Measurements from ENCODE around the gene ACE.

ACE gene

GRCh38 chr17:63489291-63489690 is 12.4 kb downstream of the ACE start:
- H3K27ac ChIP-seq (ENCODE audit: low read depth, low read length) = no peak overlapping the region
- peaks cover 0 to 71% (median 57%) of the 10 kb centered on the region in 5 donors for H3K36me3 ChIP-seq (ENCODE audit: control insufficient read depth in 5 of 5, insufficient read depth in 5 of 5, low read length in 5 of 5)
- no peak overlapping the region for H3K9ac ChIP-seq (ENCODE audit: low read length in 5 of 5)
- H3K4me1 ChIP-seq (ENCODE audit: control insufficient read depth in 5 of 5, insufficient read depth in 5 of 5, low read length in 5 of 5) = no peaks in the 10 kb centered on the region
- H3K9me3 ChIP-seq (ENCODE audit: control insufficient read depth in 5 of 5, low read length in 5 of 5) = no peaks in the 10 kb centered on the region
- H3K27me3 ChIP-seq (ENCODE audit: control insufficient read depth in 5 of 5, insufficient read depth in 4 of 5, low read length in 5 of 5) = peaks cover 0 to 3% (median 0%) of the 10 kb centered on the region in 5 donors
- H3K4me3 ChIP-seq (ENCODE audit: low read depth in 1 of 5, low read length in 5 of 5) = no peak overlapping the region

DNA sequence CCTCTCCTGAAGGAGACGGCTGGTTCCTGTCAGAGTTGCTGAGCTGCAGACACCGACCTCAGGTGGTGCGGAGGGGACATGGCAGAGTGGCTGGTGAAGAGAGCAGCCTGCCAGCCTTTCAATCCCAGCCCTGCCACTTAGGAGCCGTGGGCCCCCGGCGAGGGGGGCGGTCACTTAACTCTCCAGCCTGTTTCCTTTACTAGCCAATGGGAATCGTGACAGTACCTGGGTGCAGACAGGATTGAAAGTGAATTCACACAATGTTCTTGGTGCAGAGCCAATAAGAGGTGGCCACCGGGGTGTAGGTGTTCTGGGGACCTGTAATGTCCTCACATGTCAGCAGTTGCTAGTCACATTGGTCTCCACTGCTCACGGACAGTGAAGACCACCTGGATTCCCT is 13.5 kb downstream of the ACE start:
- Histone ChIP-seq H3K36me3 (ENCODE audit: control insufficient read depth in 5 of 5, insufficient read depth in 5 of 5, low read length in 5 of 5) (peaks cover 0 to 71% (median 57%) of the 10 kb centered on the region in 5 donors), H3K4me1 (ENCODE audit: control insufficient read depth in 5 of 5, insufficient read depth in 5 of 5, low read length in 5 of 5) (no peaks in the 10 kb centered on the region), H3K27ac (ENCODE audit: low read depth, low read length) (no peak overlapping the region), H3K27me3 (ENCODE audit: control insufficient read depth in 5 of 5, insufficient read depth in 4 of 5, low read length in 5 of 5) (peaks cover 0 to 3% (median 0%) of the 10 kb centered on the region in 5 donors), H3K4me3 (ENCODE audit: low read depth in 1 of 5, low read length in 5 of 5) (no peak overlapping the region), H3K9me3 (ENCODE audit: control insufficient read depth in 5 of 5, low read length in 5 of 5) (no peaks in the 10 kb centered on the region), H3K9ac (ENCODE audit: low read length in 5 of 5) (no peak overlapping the region)

DNA sequence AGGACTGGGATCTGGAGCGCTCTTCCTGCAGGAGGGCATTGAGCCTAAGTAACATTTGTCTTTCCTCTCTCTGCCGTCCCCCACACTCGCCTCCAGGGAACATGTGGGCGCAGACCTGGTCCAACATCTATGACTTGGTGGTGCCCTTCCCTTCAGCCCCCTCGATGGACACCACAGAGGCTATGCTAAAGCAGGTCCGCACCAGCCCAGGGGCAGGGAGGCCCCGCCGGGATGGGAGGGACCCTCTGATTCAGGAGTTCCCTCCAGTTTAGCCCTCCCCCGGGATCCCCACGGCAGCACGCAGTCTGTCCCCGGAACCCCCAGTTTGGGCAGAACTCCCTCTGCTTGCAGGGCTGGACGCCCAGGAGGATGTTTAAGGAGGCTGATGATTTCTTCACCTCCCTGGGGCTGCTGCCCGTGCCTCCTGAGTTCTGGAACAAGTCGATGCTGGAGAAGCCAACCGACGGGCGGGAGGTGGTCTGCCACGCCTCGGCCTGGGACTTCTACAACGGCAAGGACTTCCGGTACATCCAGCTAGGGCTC is 14.1 kb downstream of the ACE start:
- Histone ChIP-seq H3K9me3 (ENCODE audit: control insufficient read depth in 5 of 5, low read length in 5 of 5) (no peaks in the 10 kb centered on the region), H3K9ac (ENCODE audit: low read length in 5 of 5) (no peak overlapping the region), H3K4me1 (ENCODE audit: control insufficient read depth in 5 of 5, insufficient read depth in 5 of 5, low read length in 5 of 5) (no peaks in the 10 kb centered on the region), H3K27me3 (ENCODE audit: control insufficient read depth in 5 of 5, insufficient read depth in 4 of 5, low read length in 5 of 5) (peaks cover 0 to 3% (median 0%) of the 10 kb centered on the region in 5 donors), H3K4me3 (ENCODE audit: low read depth in 1 of 5, low read length in 5 of 5) (no peak overlapping the region), H3K36me3 (ENCODE audit: control insufficient read depth in 5 of 5, insufficient read depth in 5 of 5, low read length in 5 of 5) (peaks cover 0 to 75% (median 58%) of the 10 kb centered on the region in 5 donors), H3K27ac (ENCODE audit: low read depth, low read length) (no peak overlapping the region)

- H3K4me1 ChIP-seq (ENCODE audit: control insufficient read depth in 5 of 5, insufficient read depth in 5 of 5, low read length in 5 of 5) = no peaks in the 10 kb centered on the region
- H3K4me3 ChIP-seq (ENCODE audit: low read depth in 1 of 5, low read length in 5 of 5) = no peak overlapping the region
- H3K36me3 ChIP-seq (ENCODE audit: control insufficient read depth in 5 of 5, insufficient read depth in 5 of 5, low read length in 5 of 5) = peaks cover 0 to 76% (median 57%) of the 10 kb centered on the region in 5 donors
- no peak overlapping the region for H3K27ac ChIP-seq (ENCODE audit: low read depth, low read length)
- H3K27me3 ChIP-seq (ENCODE audit: control insufficient read depth in 5 of 5, insufficient read depth in 4 of 5, low read length in 5 of 5) = peaks cover 0 to 3% (median 0%) of the 10 kb centered on the region in 5 donors
- no peaks in the 10 kb centered on the region for H3K9me3 ChIP-seq (ENCODE audit: control insufficient read depth in 5 of 5, low read length in 5 of 5)
- no peak overlapping the region for H3K9ac ChIP-seq (ENCODE audit: low read length in 5 of 5)
Observed at GRCh38 chr17:63491413-63491812, 14.6 kb downstream of the ACE start.

GRCh38 chr17:63491977-63492618 is 15.2 kb downstream of the ACE start:
- Histone ChIP-seq H3K4me3 (ENCODE audit: low read depth in 1 of 5, low read length in 5 of 5) (no peak overlapping the region), H3K4me1 (ENCODE audit: control insufficient read depth in 5 of 5, insufficient read depth in 5 of 5, low read length in 5 of 5) (no peaks in the 10 kb centered on the region), H3K9ac (ENCODE audit: low read length in 5 of 5) (no peak overlapping the region), H3K36me3 (ENCODE audit: control insufficient read depth in 5 of 5, insufficient read depth in 5 of 5, low read length in 5 of 5) (peaks cover 0 to 76% (median 55%) of the 10 kb centered on the region in 5 donors), H3K27ac (ENCODE audit: low read depth, low read length) (no peak overlapping the region), H3K27me3 (ENCODE audit: control insufficient read depth in 5 of 5, insufficient read depth in 4 of 5, low read length in 5 of 5) (peaks cover 0 to 3% (median 0%) of the 10 kb centered on the region in 5 donors), H3K9me3 (ENCODE audit: control insufficient read depth in 5 of 5, low read length in 5 of 5) (no peaks in the 10 kb centered on the region)

- Histone ChIP-seq H3K27ac (ENCODE audit: low read depth, low read length) (no peak overlapping the region), H3K27me3 (ENCODE audit: control insufficient read depth in 5 of 5, insufficient read depth in 4 of 5, low read length in 5 of 5) (peaks cover 0 to 3% (median 0%) of the 10 kb centered on the region in 5 donors), H3K9me3 (ENCODE audit: control insufficient read depth in 5 of 5, low read length in 5 of 5) (no peaks in the 10 kb centered on the region), H3K4me1 (ENCODE audit: control insufficient read depth in 5 of 5, insufficient read depth in 5 of 5, low read length in 5 of 5) (no peaks in the 10 kb centered on the region), H3K4me3 (ENCODE audit: low read depth in 1 of 5, low read length in 5 of 5) (no peak overlapping the region), H3K36me3 (ENCODE audit: control insufficient read depth in 5 of 5, insufficient read depth in 5 of 5, low read length in 5 of 5) (peaks cover 0 to 71% (median 51%) of the 10 kb centered on the region in 5 donors), H3K9ac (ENCODE audit: low read length in 5 of 5) (no peak overlapping the region)
Observed at GRCh38 chr17:63492940-63493339, 16.1 kb downstream of the ACE start.

DNA sequence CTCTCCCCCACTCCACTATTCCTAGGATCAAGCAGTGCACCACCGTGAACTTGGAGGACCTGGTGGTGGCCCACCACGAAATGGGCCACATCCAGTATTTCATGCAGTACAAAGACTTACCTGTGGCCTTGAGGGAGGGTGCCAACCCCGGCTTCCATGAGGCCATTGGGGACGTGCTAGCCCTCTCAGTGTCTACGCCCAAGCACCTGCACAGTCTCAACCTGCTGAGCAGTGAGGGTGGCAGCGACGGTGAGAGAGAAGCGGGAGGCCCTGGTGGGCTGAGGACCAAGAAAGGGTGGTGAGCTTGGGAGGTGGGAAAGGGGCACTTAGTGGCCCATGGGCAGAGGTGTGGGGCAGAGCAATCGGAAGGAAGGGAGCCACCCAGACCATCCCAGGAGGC is 16.6 kb downstream of the ACE start:
- H3K27me3 ChIP-seq (ENCODE audit: control insufficient read depth in 5 of 5, insufficient read depth in 4 of 5, low read length in 5 of 5) = peaks cover 0 to 3% (median 0%) of the 10 kb centered on the region in 5 donors
- peaks cover 0 to under 1% (median 0%) of the 10 kb centered on the region in 5 donors for H3K4me1 ChIP-seq (ENCODE audit: control insufficient read depth in 5 of 5, insufficient read depth in 5 of 5, low read length in 5 of 5)
- H3K9ac ChIP-seq (ENCODE audit: low read length in 5 of 5) = no peak overlapping the region
- H3K9me3 ChIP-seq (ENCODE audit: control insufficient read depth in 5 of 5, low read length in 5 of 5) = no peaks in the 10 kb centered on the region
- H3K36me3 ChIP-seq (ENCODE audit: control insufficient read depth in 5 of 5, insufficient read depth in 5 of 5, low read length in 5 of 5) = peaks cover 0 to 68% (median 51%) of the 10 kb centered on the region in 5 donors
- no peak overlapping the region for H3K4me3 ChIP-seq (ENCODE audit: low read depth in 1 of 5, low read length in 5 of 5)
- no peak overlapping the region for H3K27ac ChIP-seq (ENCODE audit: low read depth, low read length)

- Histone ChIP-seq H3K4me3 (ENCODE audit: low read depth in 1 of 5, low read length in 5 of 5) (no peak overlapping the region), H3K4me1 (ENCODE audit: control insufficient read depth in 5 of 5, insufficient read depth in 5 of 5, low read length in 5 of 5) (peaks cover 0 to 3% (median 0%) of the 10 kb centered on the region in 5 donors), H3K27ac (ENCODE audit: low read depth, low read length) (no peak overlapping the region), H3K9ac (ENCODE audit: low read length in 5 of 5) (no peak overlapping the region), H3K36me3 (ENCODE audit: control insufficient read depth in 5 of 5, insufficient read depth in 5 of 5, low read length in 5 of 5) (peaks cover 0 to 59% (median 42%) of the 10 kb centered on the region in 5 donors), H3K27me3 (ENCODE audit: control insufficient read depth in 5 of 5, insufficient read depth in 4 of 5, low read length in 5 of 5) (peaks cover 0 to 3% (median 0%) of the 10 kb centered on the region in 5 donors), H3K9me3 (ENCODE audit: control insufficient read depth in 5 of 5, low read length in 5 of 5) (no peaks in the 10 kb centered on the region)
Observed at GRCh38 chr17:63494300-63494928, 17.6 kb downstream of the ACE start.

DNA sequence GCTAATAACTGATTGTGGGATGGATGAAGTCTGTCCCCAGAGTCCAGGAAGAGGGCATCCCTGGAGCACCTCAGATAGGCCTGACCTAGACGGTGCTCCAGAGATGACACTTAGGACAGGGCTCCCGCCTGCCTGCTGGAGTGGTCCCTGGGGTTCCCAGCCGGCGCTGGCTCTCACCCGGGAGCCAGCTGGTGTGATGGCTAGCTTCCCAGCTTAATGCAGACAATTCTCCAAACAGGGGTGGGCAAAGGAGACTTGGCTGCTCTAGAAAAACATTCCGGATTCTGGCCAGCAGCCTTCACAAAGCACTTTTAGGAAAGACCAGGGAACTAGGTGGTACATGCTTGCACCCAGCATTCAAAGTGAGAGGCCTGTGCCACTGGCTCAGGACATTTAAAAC is 18.6 kb downstream of the ACE start:
- H3K4me3 ChIP-seq (ENCODE audit: low read depth in 1 of 5, low read length in 5 of 5) = no peak overlapping the region
- H3K36me3 ChIP-seq (ENCODE audit: control insufficient read depth in 5 of 5, insufficient read depth in 5 of 5, low read length in 5 of 5) = peaks cover 0 to 54% (median 34%) of the 10 kb centered on the region in 5 donors
- no peak overlapping the region for H3K9ac ChIP-seq (ENCODE audit: low read length in 5 of 5)
- peaks cover 0 to 3% (median 0%) of the 10 kb centered on the region in 5 donors for H3K27me3 ChIP-seq (ENCODE audit: control insufficient read depth in 5 of 5, insufficient read depth in 4 of 5, low read length in 5 of 5)
- no peak overlapping the region for H3K27ac ChIP-seq (ENCODE audit: low read depth, low read length)
- H3K4me1 ChIP-seq (ENCODE audit: control insufficient read depth in 5 of 5, insufficient read depth in 5 of 5, low read length in 5 of 5) = peaks cover 0 to 3% (median 0%) of the 10 kb centered on the region in 5 donors
- no peaks in the 10 kb centered on the region for H3K9me3 ChIP-seq (ENCODE audit: control insufficient read depth in 5 of 5, low read length in 5 of 5)

- H3K9ac ChIP-seq (ENCODE audit: low read length in 5 of 5) = no peak overlapping the region
- H3K4me1 ChIP-seq (ENCODE audit: control insufficient read depth in 5 of 5, insufficient read depth in 5 of 5, low read length in 5 of 5) = peaks cover 0 to 3% (median 0%) of the 10 kb centered on the region in 5 donors
- H3K36me3 ChIP-seq (ENCODE audit: control insufficient read depth in 5 of 5, insufficient read depth in 5 of 5, low read length in 5 of 5) = peaks cover 0 to 47% (median 28%) of the 10 kb centered on the region in 5 donors
- H3K9me3 ChIP-seq (ENCODE audit: control insufficient read depth in 5 of 5, low read length in 5 of 5) = no peaks in the 10 kb centered on the region
- H3K27ac ChIP-seq (ENCODE audit: low read depth, low read length) = no peak overlapping the region
- peaks cover 0 to 6% (median 4%) of the 10 kb centered on the region in 5 donors for H3K27me3 ChIP-seq (ENCODE audit: control insufficient read depth in 5 of 5, insufficient read depth in 4 of 5, low read length in 5 of 5)
- no peak overlapping the region for H3K4me3 ChIP-seq (ENCODE audit: low read depth in 1 of 5, low read length in 5 of 5)
Observed at GRCh38 chr17:63496177-63496576, 19.3 kb downstream of the ACE start.

Measured in subcutaneous abdominal adipose tissue (tissue), 5 donors.